RWPE2 (cell line): Measurements from ENCODE around the gene ZDHHC8.

Source experiments
- ATAC-seq: fragments of 200-7000 bp; cut with Tn5 transposase; 3 replicates; pipeline ENCODE4 v1.9.1; 2021; ENCODE audit warnings: low read depth
- DNase-seq: peaks from one replicate; pipeline ENCODE4 v3.0.0-alpha.2; 2020; ENCODE audit warnings: low spot score
- H3K27ac ChIP-seq: fragments of 450-650 bp; 2 replicates; pipeline ENCODE4 v1.5.1; 2017; ENCODE audit warnings: mild to moderate bottlenecking; ENCODE audit not compliant: poor library complexity, severe bottlenecking
- H3K27me3 ChIP-seq: fragments of 250-450 bp; sonication (Bioruptor Pico); 2 replicates; pipeline ENCODE4 v1.5.1; 2021; ENCODE audit warnings: mild to moderate bottlenecking, moderate library complexity; ENCODE audit not compliant: insufficient read depth, poor library complexity, severe bottlenecking
- H3K36me3 ChIP-seq: fragments of 250-450 bp; sonication (Bioruptor Pico); 2 replicates; pipeline ENCODE4 v1.5.1; 2020; ENCODE audit warnings: low read depth, mild to moderate bottlenecking, moderate library complexity
- H3K4me1 ChIP-seq: fragments of 250-450 bp; sonication (Bioruptor Pico); 2 replicates; pipeline ENCODE4 v1.5.1; 2021; ENCODE audit warnings: mild to moderate bottlenecking, moderate library complexity; ENCODE audit not compliant: insufficient read depth, poor library complexity, severe bottlenecking
- H3K4me3 ChIP-seq: fragments of 250-450 bp; sonication (Bioruptor Pico); 2 replicates; pipeline ENCODE4 v1.5.1; 2021; ENCODE audit warnings: mild to moderate bottlenecking, moderate library complexity; ENCODE audit not compliant: severe bottlenecking
- H3K9me3 ChIP-seq: fragments of 250-450 bp; sonication (Bioruptor Pico); 2 replicates; pipeline ENCODE4 v1.5.1; 2021; ENCODE audit warnings: mild to moderate bottlenecking, moderate library complexity; ENCODE audit not compliant: severe bottlenecking
- TF ChIP-seq, protein P1 (sequence below): fragments of 450-650 bp; IDR thresholded peaks from one replicate; pipeline ENCODE4 v1.5.1; 2017; ENCODE audit warnings: mild to moderate bottlenecking, moderate library complexity; ENCODE audit not compliant: poor library complexity, severe bottlenecking

ZDHHC8 gene

DNA sequence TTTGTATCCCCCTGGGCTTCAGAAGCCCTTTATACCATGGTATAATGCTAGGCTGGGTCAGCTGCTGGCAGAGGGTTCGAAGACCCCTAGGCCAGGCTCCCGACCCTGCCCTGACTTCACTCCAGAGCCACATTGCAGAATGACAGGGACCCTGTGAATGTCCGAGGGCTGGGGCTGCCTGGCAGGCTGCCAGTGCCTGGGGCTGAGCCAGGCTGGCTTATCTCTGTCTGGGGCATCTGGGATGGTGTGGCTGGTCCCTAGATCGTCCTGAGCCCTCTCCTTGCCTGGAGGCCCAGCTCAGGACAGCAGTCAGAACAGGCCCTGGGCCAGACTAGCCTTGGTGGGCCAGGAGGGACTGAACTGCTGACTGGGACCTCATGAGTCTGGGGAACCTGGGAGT is 3.7 kb downstream of the ZDHHC8 start:
- Histone ChIP-seq H3K9me3 (peaks cover 2% of the 10 kb centered on the region), H3K27me3 (no peaks in the 10 kb centered on the region), H3K27ac (no peak overlapping the region), H3K4me3 (no peak overlapping the region), H3K4me1 (no peaks in the 10 kb centered on the region), H3K36me3 (no peaks in the 10 kb centered on the region; the same call in 1 of the 2 replicates)
- TF ChIP-seq, protein P1, sequence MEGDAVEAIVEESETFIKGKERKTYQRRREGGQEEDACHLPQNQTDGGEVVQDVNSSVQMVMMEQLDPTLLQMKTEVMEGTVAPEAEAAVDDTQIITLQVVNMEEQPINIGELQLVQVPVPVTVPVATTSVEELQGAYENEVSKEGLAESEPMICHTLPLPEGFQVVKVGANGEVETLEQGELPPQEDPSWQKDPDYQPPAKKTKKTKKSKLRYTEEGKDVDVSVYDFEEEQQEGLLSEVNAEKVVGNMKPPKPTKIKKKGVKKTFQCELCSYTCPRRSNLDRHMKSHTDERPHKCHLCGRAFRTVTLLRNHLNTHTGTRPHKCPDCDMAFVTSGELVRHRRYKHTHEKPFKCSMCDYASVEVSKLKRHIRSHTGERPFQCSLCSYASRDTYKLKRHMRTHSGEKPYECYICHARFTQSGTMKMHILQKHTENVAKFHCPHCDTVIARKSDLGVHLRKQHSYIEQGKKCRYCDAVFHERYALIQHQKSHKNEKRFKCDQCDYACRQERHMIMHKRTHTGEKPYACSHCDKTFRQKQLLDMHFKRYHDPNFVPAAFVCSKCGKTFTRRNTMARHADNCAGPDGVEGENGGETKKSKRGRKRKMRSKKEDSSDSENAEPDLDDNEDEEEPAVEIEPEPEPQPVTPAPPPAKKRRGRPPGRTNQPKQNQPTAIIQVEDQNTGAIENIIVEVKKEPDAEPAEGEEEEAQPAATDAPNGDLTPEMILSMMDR, result no peak
- DNase-seq, result no peak
- no peak for ATAC-seq

DNA sequence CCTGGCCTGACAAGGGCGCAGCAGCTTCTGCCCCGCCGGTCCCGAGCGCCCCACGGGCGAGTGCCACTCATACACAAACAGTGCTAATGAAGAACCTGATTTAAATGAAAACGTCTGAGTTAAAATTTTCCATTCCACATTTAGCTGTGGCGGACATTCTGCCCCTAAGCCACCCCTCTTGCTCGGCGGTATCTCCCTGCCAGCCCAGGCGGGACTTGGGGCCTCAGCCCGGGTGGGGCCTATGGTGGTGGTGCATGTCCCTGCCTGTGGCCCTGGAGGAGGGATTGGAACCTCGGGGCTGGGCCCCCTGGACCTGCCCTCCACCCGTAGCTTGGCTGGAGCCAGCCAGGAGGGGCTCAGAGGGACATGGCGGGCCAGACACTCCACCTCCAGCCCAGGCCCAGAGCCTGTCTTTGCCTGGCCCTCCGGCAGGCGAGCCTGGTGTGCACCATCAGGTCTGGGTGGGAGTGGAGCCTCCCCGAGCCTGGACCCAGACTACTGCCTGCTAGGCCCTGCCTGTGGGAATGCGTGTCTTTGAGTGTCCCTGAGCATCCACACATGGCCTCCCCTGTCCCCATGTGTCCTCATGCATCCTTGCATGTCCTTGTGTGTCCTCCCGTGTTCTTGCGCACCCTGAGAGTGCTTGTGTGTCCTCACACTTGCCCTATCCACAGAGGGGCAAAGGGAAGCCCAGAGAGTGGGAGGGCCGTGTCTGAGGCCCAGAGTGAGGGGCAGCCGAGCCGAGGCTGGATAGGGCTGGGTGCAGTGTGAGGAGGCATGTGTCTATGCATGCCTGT is 4.4 kb downstream of the ZDHHC8 start:
- Histone ChIP-seq H3K36me3 (no peaks in the 10 kb centered on the region; the same call in 1 of the 2 replicates), H3K27ac (no peak overlapping the region), H3K27me3 (no peaks in the 10 kb centered on the region), H3K4me3 (no peak overlapping the region), H3K9me3 (peaks cover 2% of the 10 kb centered on the region), H3K4me1 (no peaks in the 10 kb centered on the region)
- TF ChIP-seq, protein P1, result no peak
- no peak for ATAC-seq
- DNase-seq, result no peak

DNA sequence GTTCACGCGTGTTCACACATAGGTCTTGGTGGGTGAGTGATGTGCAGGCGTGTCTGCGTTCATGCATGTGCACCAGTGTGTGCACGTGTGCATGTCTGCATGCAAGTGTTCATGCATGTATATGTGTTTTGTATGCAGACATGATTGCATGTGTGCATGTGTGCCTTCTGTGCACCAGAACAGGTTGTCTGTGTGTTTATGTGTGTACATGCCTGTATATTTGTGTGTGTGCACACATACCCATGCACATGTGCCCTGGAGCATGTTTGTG is 4.9 kb downstream of the ZDHHC8 start:
- H3K9me3 ChIP-seq, result no peaks in the 10 kb centered on the region
- DNase-seq (no peak), ATAC-seq (no peak)
- no peak overlapping the region for H3K4me3 ChIP-seq
- H3K27ac ChIP-seq, result no peak overlapping the region
- no peaks in the 10 kb centered on the region; the same call in 1 of the 2 replicates for H3K36me3 ChIP-seq
- TF ChIP-seq, protein P1, result no peak
- no peaks in the 10 kb centered on the region for H3K4me1 ChIP-seq
- H3K27me3 ChIP-seq, result no peaks in the 10 kb centered on the region

DNA sequence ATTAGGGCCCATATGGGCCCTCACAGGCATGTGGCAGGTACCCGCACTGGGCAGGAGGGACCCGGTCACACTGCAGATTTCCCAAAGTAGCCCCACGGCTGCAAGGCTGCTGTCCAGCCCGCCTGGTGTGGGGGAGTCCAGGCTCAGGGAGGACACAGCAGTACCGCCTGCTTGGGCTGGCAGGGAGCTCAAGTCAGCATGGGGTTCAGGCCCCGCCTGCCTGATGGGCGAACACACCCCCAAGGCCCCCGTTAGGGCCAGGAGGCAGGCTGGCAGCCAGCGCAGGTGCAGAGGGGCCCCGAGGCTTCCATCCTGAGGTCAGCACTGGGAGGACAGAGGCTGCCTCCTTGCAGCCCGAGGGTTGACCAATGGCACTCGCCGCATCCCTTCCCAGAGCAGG is 5.5 kb downstream of the ZDHHC8 start:
- Histone ChIP-seq H3K4me3 (no peak overlapping the region), H3K27ac (no peak overlapping the region), H3K4me1 (no peaks in the 10 kb centered on the region), H3K9me3 (no peaks in the 10 kb centered on the region), H3K36me3 (no peaks in the 10 kb centered on the region; the same call in 1 of the 2 replicates), H3K27me3 (no peaks in the 10 kb centered on the region)
- TF ChIP-seq, protein P1, result no peak
- ATAC-seq, result no peak
- DNase-seq, result no peak

DNA sequence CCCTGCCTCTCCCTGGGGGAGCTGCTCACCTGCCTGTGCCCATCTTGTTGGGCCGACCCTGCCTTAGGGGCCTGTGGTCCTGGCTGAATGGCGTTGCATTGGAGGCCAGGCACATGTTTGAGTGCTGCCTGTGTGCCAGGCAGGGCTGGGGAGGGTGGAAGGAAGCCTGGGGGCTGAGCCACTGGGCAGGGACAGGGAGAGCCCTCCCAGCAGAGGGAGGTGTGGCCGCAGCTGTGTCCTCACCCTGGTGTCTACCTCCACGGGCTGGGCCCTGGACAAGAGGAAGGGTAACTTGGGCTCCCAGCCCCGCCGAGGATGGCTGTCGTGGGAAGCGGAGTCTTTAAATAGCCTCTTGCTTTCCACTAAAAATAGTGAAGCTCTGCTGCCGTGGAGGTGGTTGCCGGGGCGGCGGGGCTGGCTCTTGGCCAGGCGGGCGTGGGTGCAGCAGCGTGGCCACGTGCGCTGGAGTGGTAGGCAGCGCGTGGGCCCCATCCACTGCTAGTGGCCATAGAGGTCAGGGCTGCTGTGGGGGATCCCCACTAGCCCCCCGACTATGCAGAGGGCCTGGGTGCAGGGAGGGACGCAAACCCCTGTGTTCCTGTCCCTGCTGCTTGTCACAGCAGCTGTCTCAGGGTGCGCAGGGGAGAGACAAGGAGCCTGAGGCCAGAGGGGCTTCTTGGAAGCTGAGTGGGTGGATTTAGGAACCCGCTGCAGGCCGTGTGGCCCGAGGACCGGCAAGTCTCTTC is 6.2 kb downstream of the ZDHHC8 start:
- H3K36me3 ChIP-seq, result no peaks in the 10 kb centered on the region; the same call in 1 of the 2 replicates
- no peaks in the 10 kb centered on the region for H3K9me3 ChIP-seq
- H3K27me3 ChIP-seq, result no peaks in the 10 kb centered on the region
- no peak overlapping the region for H3K4me3 ChIP-seq
- ATAC-seq (no peak), DNase-seq (no peak)
- TF ChIP-seq, protein P1, result no peak
- no peak overlapping the region for H3K27ac ChIP-seq
- no peaks in the 10 kb centered on the region for H3K4me1 ChIP-seq
